Right lobe of liver (tissue), 4 donors: ENCODE measurements around the gene TCN1.
"Not testable (repeated sequence)": the region's sequence is repeated elsewhere in the genome, so short reads cannot be mapped to it uniquely, and the experiment has no call there.

ENCODE experiments used
- CTCF ChIP-seq, 4 donors: fragments of 200-600 bp in 3 of 4; fragments of 450-650 bp in 1 of 4; IDR thresholded peaks; one replicate each; pipeline versions ENCODE4 v1.5.1 to v1.8.0; 2016 to 2022; ENCODE audit warnings: antibody characterized with exemption in 4 of 4, mild to moderate bottlenecking in 2 of 4
- POLR2A ChIP-seq: fragments of 450-650 bp; IDR thresholded peaks from one replicate; pipeline ENCODE4 v1.6.1; 2017; ENCODE audit warnings: antibody characterized with exemption, mild to moderate bottlenecking
- donor health status: DM: no; HTN: no; CAD: no.
- donor health status: DM: no; HTN: no; CAD: no.
- donor health status: DM: no; HTN: yes; CAD: no.

DNA sequence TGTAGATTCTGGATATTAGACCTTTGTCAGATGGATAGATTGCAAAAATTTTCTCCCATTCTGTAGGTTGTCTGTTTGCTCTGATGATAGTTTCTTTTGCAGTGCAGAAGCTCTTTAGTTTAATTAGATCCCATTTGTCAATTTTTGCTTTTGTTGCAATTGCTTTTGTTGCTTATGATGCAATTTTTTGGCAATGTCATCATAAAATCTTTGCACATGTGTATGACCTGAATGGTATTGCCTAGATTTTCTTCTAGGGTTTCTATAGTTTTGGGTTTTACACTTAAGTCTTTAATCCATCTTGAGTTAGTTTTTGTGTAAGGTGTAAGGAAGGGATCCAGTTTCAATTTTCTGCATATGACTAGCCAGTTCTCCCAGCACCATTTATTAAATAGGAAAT lies 20.9 kb upstream of the TCN1 start:
- TF ChIP-seq CTCF (IDR thresholded peaks at IDR 0.05); POLR2A: not testable (repeated sequence)
